ENCODE measurements around the gene RERE. TPM values are rescaled to one million over a fixed set of nuclear protein-coding genes. Genes with fewer than 3 reads are reported as not detected.
A peak's percentile ranks its signal among the peaks of the same experiment; 100 is the strongest.

The RERE gene
- total RNA-seq, 4 donors from 2014 or later, result 51.2 to 1,226 (median 253) TPM

DNA sequence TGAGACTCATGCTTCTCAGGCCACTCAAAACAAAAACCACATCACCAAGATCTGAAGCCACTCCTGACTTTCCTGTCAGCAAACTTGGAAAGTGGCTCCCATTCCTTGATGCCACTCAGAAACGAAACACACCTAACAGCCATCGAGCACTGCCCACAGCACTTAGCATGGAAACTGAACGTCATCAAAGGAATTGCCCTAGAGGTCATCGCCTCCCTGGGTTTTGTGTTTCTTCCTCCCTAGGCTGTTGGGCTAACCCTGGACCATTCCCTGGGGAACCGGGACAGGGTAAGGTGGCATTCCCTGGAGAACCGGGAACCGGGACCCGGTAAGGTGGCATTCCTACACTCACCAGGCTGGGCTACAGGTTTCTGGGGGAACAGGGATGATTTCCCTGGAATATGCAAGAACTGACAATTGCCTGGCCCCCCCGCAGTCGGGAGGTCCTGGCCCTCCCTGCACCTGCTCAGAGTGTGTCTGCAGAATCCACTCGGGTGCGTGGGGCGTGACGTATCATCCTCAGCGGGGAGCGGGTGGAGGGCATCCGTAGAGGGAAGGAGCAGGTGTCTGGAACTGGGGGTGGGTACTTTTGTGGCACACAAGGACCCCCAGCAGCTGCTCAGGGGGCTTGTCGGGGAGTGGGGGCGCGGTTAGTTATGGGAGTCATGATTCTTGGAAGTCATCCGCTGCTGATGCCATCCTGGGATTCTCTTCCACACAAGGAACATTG is 469.2 kb downstream of the RERE start:
- peaks cover 5% of the 10 kb centered on the region in 2 donors for H3K4me1 ChIP-seq
- H3K27me3 ChIP-seq, result no peaks in the 10 kb centered on the region
- no peak for TF ChIP-seq CTCF (IDR thresholded peaks at IDR 0.05)
- no peak for TF ChIP-seq POLR2A (IDR thresholded peaks at IDR 0.05)
- DNase-seq, result peak in 1 of 2 donors; percentile 20
- no peak overlapping the region for H3K4me3 ChIP-seq
- H3K9me3 ChIP-seq, result no peaks in the 10 kb centered on the region
- intact Hi-C loops (cut with DNase I; ENCODE audit: low total_unique reads), result no loop called here
- no peaks in the 10 kb centered on the region for H3K36me3 ChIP-seq
- H3K27ac ChIP-seq, result no peak overlapping the region

- Histone ChIP-seq H3K27ac (peak overlapping the region in 1 of 2 donors; percentile 42), H3K36me3 (no peaks in the 10 kb centered on the region), H3K4me3 (no peak overlapping the region), H3K9me3 (no peaks in the 10 kb centered on the region), H3K4me1 (peaks cover 5% of the 10 kb centered on the region in 2 donors), H3K27me3 (no peaks in the 10 kb centered on the region)
- no peak for TF ChIP-seq POLR2A (IDR thresholded peaks at IDR 0.05)
- no peak for TF ChIP-seq CTCF (IDR thresholded peaks at IDR 0.05)
- peak in 1 of 2 donors; percentile 22 for DNase-seq
- intact Hi-C loops (cut with DNase I; ENCODE audit: low total_unique reads), result no loop called here
Observed at GRCh38 chr1:8347635-8348034, 469.8 kb downstream of the RERE start.

GRCh38 chr1:8345621-8346415 is 471.6 kb downstream of the RERE start:
- peak in 1 of 2 donors; percentile 20 for DNase-seq
- Histone ChIP-seq H3K27me3 (no peaks in the 10 kb centered on the region), H3K4me1 (peaks cover 5 to 8% of the 10 kb centered on the region in 2 donors), H3K4me3 (no peak overlapping the region), H3K9me3 (no peaks in the 10 kb centered on the region), H3K36me3 (no peaks in the 10 kb centered on the region), H3K27ac (peak overlapping the region; percentile 42 to 49)
- TF ChIP-seq CTCF (IDR thresholded peaks at IDR 0.05) (no peak), POLR2A (IDR thresholded peaks at IDR 0.05) (no peak)
- intact Hi-C loops (cut with DNase I; ENCODE audit: low total_unique reads), result no loop called here

DNA sequence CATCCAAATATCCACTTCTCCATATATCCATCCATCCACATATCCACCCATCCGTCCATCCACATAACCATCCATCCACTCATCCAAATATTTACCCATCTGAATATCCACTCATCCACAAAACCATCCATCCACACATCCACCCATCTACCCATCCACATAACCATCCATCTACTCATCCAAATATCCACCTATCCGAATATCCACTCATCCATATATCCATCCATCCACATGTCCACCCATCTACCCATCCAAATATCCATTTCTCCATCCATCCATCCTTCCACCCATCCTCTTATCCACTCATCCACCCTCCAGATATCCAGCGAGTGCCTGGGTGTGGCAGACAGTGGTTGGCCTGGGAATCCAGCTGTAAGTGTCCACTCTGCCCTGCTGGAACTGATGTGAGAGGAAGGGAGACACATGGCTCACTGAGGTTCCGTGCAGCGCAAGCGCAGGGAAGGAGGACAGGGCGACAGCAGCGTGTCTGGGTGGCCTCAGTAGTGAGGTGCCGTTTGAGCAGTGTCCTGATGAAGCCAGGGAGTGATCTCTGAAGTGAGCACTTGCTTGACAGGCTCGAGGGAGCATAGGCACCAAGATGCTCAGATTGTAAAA is 472.4 kb downstream of the RERE start:
- H3K4me3 ChIP-seq, result no peak overlapping the region
- H3K9me3 ChIP-seq, result no peaks in the 10 kb centered on the region
- peaks cover 5 to 8% of the 10 kb centered on the region in 2 donors for H3K4me1 ChIP-seq
- H3K27ac ChIP-seq, result no peak overlapping the region
- H3K27me3 ChIP-seq, result no peaks in the 10 kb centered on the region
- TF ChIP-seq CTCF (IDR thresholded peaks at IDR 0.05) (no peak), POLR2A (IDR thresholded peaks at IDR 0.05) (no peak)
- intact Hi-C loops (cut with DNase I; ENCODE audit: low total_unique reads), result no loop called here
- DNase-seq, result peak in 1 of 2 donors; percentile 14
- no peaks in the 10 kb centered on the region for H3K36me3 ChIP-seq

Measured in uterus (tissue), 4 donors.